HG02642 (cell line): ENCODE results near the gene TMIE.

Source experiments
- ATAC-seq: cut with Tn5 transposase; IDR thresholded peaks from one replicate; pipeline ENCODE4 v1.9.1; 2021; ENCODE audit warnings: mild to moderate bottlenecking; ENCODE audit not compliant: unreplicated experiment, poor library complexity

TMIE gene

GRCh38 chr3:46701181-46701939, at the start of gene TMIE:
Gene TMIE (plus strand): TSS chr3:46701392. CDS start chr3:46701488, 96 bp downstream.
- no peak for ATAC-seq

GRCh38 chr3:46655271-46655670, 45.9 kb upstream of the TMIE start:
- ATAC-seq: no peak

- no peak for ATAC-seq
These were observed 44.2 kb upstream of the TMIE start for GRCh38 chr3:46656778-46657556.

- ATAC-seq: no peak
These were observed 41.9 kb upstream of the TMIE start for GRCh38 chr3:46659285-46659684.

GRCh38 chr3:46660003-46660402, 41.2 kb upstream of the TMIE start:
- no peak for ATAC-seq

GRCh38 chr3:46660543-46661523, 40.4 kb upstream of the TMIE start:
- no peak for ATAC-seq

GRCh38 chr3:46661776-46662766, 39.1 kb upstream of the TMIE start:
- no peak for ATAC-seq

- no peak for ATAC-seq
These were observed 38.2 kb upstream of the TMIE start for GRCh38 chr3:46662771-46663551.

GRCh38 chr3:46663591-46664135, 37.5 kb upstream of the TMIE start:
- no peak for ATAC-seq

- ATAC-seq: no peak
These were observed 36.8 kb upstream of the TMIE start for GRCh38 chr3:46664188-46664970.

GRCh38 chr3:46664971-46665762, 36.0 kb upstream of the TMIE start:
- no peak for ATAC-seq

GRCh38 chr3:46665763-46666452, 35.3 kb upstream of the TMIE start:
- no peak for ATAC-seq

- no peak for ATAC-seq
These were observed 34.7 kb upstream of the TMIE start for GRCh38 chr3:46666453-46666845.

GRCh38 chr3:46667061-46667621, 34.1 kb upstream of the TMIE start:
- ATAC-seq: no peak

- no peak for ATAC-seq
These were observed 33.5 kb upstream of the TMIE start for GRCh38 chr3:46667657-46668056.

- ATAC-seq: no peak
These were observed 33.1 kb upstream of the TMIE start for GRCh38 chr3:46668116-46668515.
